ENCODE data around the gene TFIP11.

GRCh38 chr22:26536056-26536761 is 23.9 kb upstream of the TFIP11 start:
- TF ChIP-seq REST (IDR thresholded peaks at IDR 0.05; ENCODE audit: insufficient read depth in 1 of 2, low read depth in 2 of 2, low read length in 2 of 2) (no peak), FOXP2 (optimal IDR thresholded peaks at IDR 0.05; ENCODE audit: borderline replicate concordance, extremely low read depth, extremely low read length, insufficient read depth) (no peak), TAF1 (IDR thresholded peaks at IDR 0.05; ENCODE audit: borderline replicate concordance, insufficient read depth, low read length) (no peak)

All from PFSK-1 (cell line).